ENCODE results near the gene GTF2F1.
"Not testable (repeated sequence)": the region's sequence is repeated elsewhere in the genome, so short reads cannot be mapped to it uniquely, and the experiment has no call there.

Gene GTF2F1

GRCh38 chr19:6355321-6356040 is 37.5 kb downstream of the GTF2F1 start:
- DNase-seq, result not testable (repeated sequence)

GRCh38 chr19:6354098-6354674 is 38.8 kb downstream of the GTF2F1 start:
- DNase-seq, result no peak

GRCh38 chr19:6352381-6353165 is 40.4 kb downstream of the GTF2F1 start:
- no peak for DNase-seq

GRCh38 chr19:6350688-6351087 is 42.3 kb downstream of the GTF2F1 start:
- DNase-seq, result no peak

GRCh38 chr19:6349271-6349670 is 43.7 kb downstream of the GTF2F1 start:
- DNase-seq, result not testable (repeated sequence)

- DNase-seq, result no peak
These were observed 49.5 kb downstream of the GTF2F1 start for GRCh38 chr19:6343462-6343861.

GRCh38 chr19:6340493-6341201 is 52.3 kb downstream of the GTF2F1 start:
- peak in 1 of 2 experiments; percentile 24 for DNase-seq

GRCh38 chr19:6334490-6335285 is 58.3 kb downstream of the GTF2F1 start:
- DNase-seq, result no peak

GRCh38 chr19:6333439-6333838 is 59.5 kb downstream of the GTF2F1 start, which contains the start of gene ACER1:
TSS of gene ACER1 (minus strand) at chr19:6333612. CDS start at chr19:6333551, 61 bp downstream.
- DNase-seq, result no peak

All from NCI-H524 (cell line).